ENCODE data around the gene LAMA2. TPM values are rescaled to one million over a fixed set of nuclear protein-coding genes. Genes with fewer than 3 reads are reported as not detected.

LAMA2 gene
- total and polyA plus RNA-seq, 2 experiments from 2014 or later, result 11.1 to 57.5 TPM

- no peaks in the 10 kb centered on the region for H3K79me2 ChIP-seq
- H3K9me3 ChIP-seq (ENCODE audit: low read depth), result no peaks in the 10 kb centered on the region
- H3K4me1 ChIP-seq (ENCODE audit: insufficient read depth), result no peaks in the 10 kb centered on the region
- no peak overlapping the region for H3K27ac ChIP-seq
- WGBS (ENCODE audit: low lambda C conversion rate, missing lambda C conversion rate), result 27% methylated on average over 1 of the region's 1 CpG
- DNase-seq (ENCODE audit: low spot score), result no peak
- no peak overlapping the region for H3K4me2 ChIP-seq
- H3K4me3 ChIP-seq, result no peak overlapping the region
- H3K27me3 ChIP-seq, result no peaks in the 10 kb centered on the region
- TF ChIP-seq CTCF (IDR thresholded peaks at IDR 0.05; ENCODE audit: poor library complexity), result no peak
- TF ChIP-seq EZH2 (IDR thresholded peaks at IDR 0.05; ENCODE audit: borderline replicate concordance), result no peak
- no peak for TF ChIP-seq EZH2phosphoT487 (IDR thresholded peaks at IDR 0.05; ENCODE audit: low read depth, severe bottlenecking, unreplicated experiment)
- H4K20me1 ChIP-seq (ENCODE audit: insufficient read depth, poor library complexity, severe bottlenecking), result no peaks in the 10 kb centered on the region
- no peak overlapping the region for H2AFZ ChIP-seq
- H3K36me3 ChIP-seq (replicated peaks; ENCODE audit: insufficient read depth, low read depth), result no peaks in the 10 kb centered on the region
- H3K9me2 ChIP-seq (replicated peaks; ENCODE audit: insufficient read depth), result no peaks in the 10 kb centered on the region
Measured at GRCh38 chr6:129215916-129216520, 333.1 kb downstream of the LAMA2 start.

GRCh38 chr6:129217701-129218100 lies 334.8 kb downstream of the LAMA2 start:
- H3K27ac ChIP-seq, result no peak overlapping the region
- DNase-seq (ENCODE audit: low spot score), result no peak
- TF ChIP-seq EZH2phosphoT487 (IDR thresholded peaks at IDR 0.05; ENCODE audit: low read depth, severe bottlenecking, unreplicated experiment) (no peak), EZH2 (IDR thresholded peaks at IDR 0.05; ENCODE audit: borderline replicate concordance) (no peak), CTCF (IDR thresholded peaks at IDR 0.05; ENCODE audit: poor library complexity) (no peak)

GRCh38 chr6:129233458-129234134 lies 350.7 kb downstream of the LAMA2 start:
- H3K27ac ChIP-seq, result no peak overlapping the region
- no peaks in the 10 kb centered on the region for H3K9me3 ChIP-seq (ENCODE audit: low read depth)
- no peaks in the 10 kb centered on the region for H3K9me2 ChIP-seq (replicated peaks; ENCODE audit: insufficient read depth)
- H2AFZ ChIP-seq, result no peak overlapping the region
- TF ChIP-seq CTCF (IDR thresholded peaks at IDR 0.05; ENCODE audit: poor library complexity) (no peak), EZH2 (IDR thresholded peaks at IDR 0.05; ENCODE audit: borderline replicate concordance) (no peak), EZH2phosphoT487 (IDR thresholded peaks at IDR 0.05; ENCODE audit: low read depth, severe bottlenecking, unreplicated experiment) (no peak)
- no peaks in the 10 kb centered on the region for H3K36me3 ChIP-seq (replicated peaks; ENCODE audit: insufficient read depth, low read depth)
- no peaks in the 10 kb centered on the region for H3K27me3 ChIP-seq
- H3K79me2 ChIP-seq, result no peaks in the 10 kb centered on the region
- peaks cover 3% of the 10 kb centered on the region for H3K4me1 ChIP-seq (ENCODE audit: insufficient read depth)
- H3K4me3 ChIP-seq, result no peak overlapping the region
- no peak for DNase-seq (ENCODE audit: low spot score)
- H3K4me2 ChIP-seq, result no peak overlapping the region
- H4K20me1 ChIP-seq (ENCODE audit: insufficient read depth, poor library complexity, severe bottlenecking), result no peaks in the 10 kb centered on the region
- WGBS (ENCODE audit: low lambda C conversion rate, missing lambda C conversion rate), result 96% methylated on average over 9 of the region's 9 CpGs

More at GRCh38 chr6:129217701-129218100, 334.8 kb downstream of the LAMA2 start:
- Histone ChIP-seq H3K79me2 (no peaks in the 10 kb centered on the region), H3K4me2 (no peak overlapping the region), H3K36me3 (replicated peaks; ENCODE audit: insufficient read depth, low read depth) (no peaks in the 10 kb centered on the region), H3K9me2 (replicated peaks; ENCODE audit: insufficient read depth) (no peaks in the 10 kb centered on the region), H2AFZ (no peak overlapping the region), H3K4me1 (ENCODE audit: insufficient read depth) (no peaks in the 10 kb centered on the region), H3K9me3 (ENCODE audit: low read depth) (no peaks in the 10 kb centered on the region), H4K20me1 (ENCODE audit: insufficient read depth, poor library complexity, severe bottlenecking) (no peaks in the 10 kb centered on the region), H3K27me3 (no peaks in the 10 kb centered on the region), H3K4me3 (no peak overlapping the region)
